ENCODE results near the gene QPRT.

- TF ChIP-seq CTCF (IDR thresholded peaks at IDR 0.05; ENCODE audit: control extremely low read depth in 1 of 3, insufficient read depth in 1 of 3, low read depth in 1 of 3, low read length in 3 of 3) = no peak
- TF ChIP-seq TAF7 (optimal IDR thresholded peaks at IDR 0.05; ENCODE audit: borderline replicate concordance, low read depth, low read length) = no peak
- TF ChIP-seq GABPA (IDR thresholded peaks at IDR 0.05; ENCODE audit: borderline replicate concordance, insufficient read depth, low read length) = no peak
- TF ChIP-seq CREB1 (IDR thresholded peaks at IDR 0.05) = no peak
- TF ChIP-seq CHD2 (IDR thresholded peaks at IDR 0.05; ENCODE audit: low read length) = no peak
- no peak for TF ChIP-seq POLR2A (IDR thresholded peaks at IDR 0.05; ENCODE audit: control extremely low read depth in 1 of 2, low read depth in 2 of 2, low read length in 2 of 2)
- no peak for TF ChIP-seq CHD1 (IDR thresholded peaks at IDR 0.05; ENCODE audit: low read depth, low read length)
- TF ChIP-seq JUND (IDR thresholded peaks at IDR 0.05; ENCODE audit: low read length) = no peak
- TF ChIP-seq SIN3A (conservative IDR thresholded peaks at IDR 0.05 in 1 of 2, IDR thresholded peaks at IDR 0.05 in 1 of 2; ENCODE audit: low read depth in 1 of 2, low read length in 2 of 2) = no peak
- no peak for TF ChIP-seq CBX8 (IDR thresholded peaks at IDR 0.05; ENCODE audit: borderline replicate concordance, low read depth, low read length)
- no peak for TF ChIP-seq ZNF274 (IDR thresholded peaks at IDR 0.05; ENCODE audit: borderline replicate concordance, extremely low read depth, low read length)
- no peak for TF ChIP-seq MAFK (IDR thresholded peaks at IDR 0.05; ENCODE audit: low read depth, low read length)
- no peak for TF ChIP-seq EZH2 (IDR thresholded peaks at IDR 0.05; ENCODE audit: low read depth, low read length, severe bottlenecking)
- TF ChIP-seq HDAC2 (IDR thresholded peaks at IDR 0.05; ENCODE audit: borderline replicate concordance in 1 of 2, low read depth in 2 of 2, low read length in 2 of 2) = no peak
Measured at GRCh38 chr16:29696881-29697331, 17.9 kb downstream of the QPRT start.
